K562 (cell line): Measurements from ENCODE around the gene F2RL1. TPM values are rescaled to one million over a fixed set of nuclear protein-coding genes. Genes with fewer than 3 reads are reported as not detected.

Experiments used
- ATAC-seq: fragments of 200-7000 bp; cut with Tn5 transposase; 3 replicates; pipeline ENCODE4 v1.9.1; 2020; ENCODE audit warnings: moderate library complexity
- BruUV-seq: library from RNA; stranded (reverse); fragments of 400-500 nt; replicated peaks from 2 replicates; lab custom pipeline; 2021; lab: Mats Ljungman, UMichigan
- CTCF ChIA-PET: fragments of 300-600 bp; formaldehyde crosslinking; extraction: SDS; loops from one replicate; lab custom pipeline; 2021; ENCODE audit warnings: low intra/inter-chr PET ratio; lab: Yijun Ruan, JAX
- POLR2A ChIA-PET: fragments of 300-600, 350-650 bp; sonication (Branson Sonifier 250); formaldehyde crosslinking; extraction: SDS; loops from one replicate; lab custom pipeline; 2021; ENCODE audit warnings: antibody characterized with exemption, inconsistent platforms; lab: Yijun Ruan, JAX
- DNase-seq, 4 experiments: peaks; one replicate each; pipeline versions ENCODE4 v3.0.0 to v3.0.0-alpha.2; 2011 to 2018; ENCODE audit warnings: low spot score in 3 of 4, mixed read lengths in 3 of 4; ENCODE audit errors: extremely low read depth in 1 of 4
- FAIRE-seq: peaks from 2 replicates; lab custom pipeline; 2011; peaks lifted over from hg19 to GRCh38; lab: Jason Lieb, UNC
- H2AFZ ChIP-seq: 2 replicates; pipeline ENCODE4 v1.6.0; 2011; ENCODE audit warnings: low read depth, low read length, control low read depth, inconsistent platforms
- H3K27ac ChIP-seq: fragments of 200-600 bp; 3 replicates; pipeline ENCODE4 v1.8.0; 2011; ENCODE audit warnings: low read depth, mild to moderate bottlenecking, control low read depth, inconsistent platforms, low read length, moderate library complexity, mixed read lengths; ENCODE audit errors: extremely low read depth
- H3K27me3 ChIP-seq, 2 experiments: fragments of 300-600 bp in 1 of 2; 2 replicates in 1 of 2; 3 replicates in 1 of 2; pipeline versions ENCODE4 v1.6.0 to v1.8.0; 2011; ENCODE audit warnings: inconsistent platforms in 2 of 2, low read length in 2 of 2, mild to moderate bottlenecking in 1 of 2, mixed read lengths in 1 of 2, moderate library complexity in 1 of 2; ENCODE audit not compliant: control insufficient read depth in 2 of 2, insufficient read depth in 2 of 2
- H3K36me3 ChIP-seq: fragments of 300-600 bp; 3 replicates; pipeline ENCODE4 v1.8.0; 2011; ENCODE audit warnings: mild to moderate bottlenecking, low read length, inconsistent platforms; ENCODE audit not compliant: control insufficient read depth, insufficient read depth
- H3K4me1 ChIP-seq, 2 experiments: fragments of 200-600 bp in 1 of 2; replicated peaks in 1 of 2; 2 replicates in 1 of 2; 3 replicates in 1 of 2; pipeline versions ENCODE4 v1.5.1 to v1.8.0; 2011; ENCODE audit warnings: inconsistent platforms in 2 of 2, low read length in 2 of 2, mild to moderate bottlenecking in 1 of 2, mixed read lengths in 1 of 2, moderate library complexity in 1 of 2; ENCODE audit not compliant: control insufficient read depth in 2 of 2, insufficient read depth in 2 of 2
- H3K4me2 ChIP-seq: 2 replicates; pipeline ENCODE4 v1.6.1; 2011; ENCODE audit warnings: low read length, control low read depth, inconsistent platforms, mixed read lengths; ENCODE audit not compliant: insufficient read depth
- H3K4me3 ChIP-seq: fragments of 200-600 bp; sonication (generic), shearing (Covaris generic); 2 replicates; pipeline ENCODE4 v1.5.1; 2016; ENCODE audit warnings: control low read depth, inconsistent platforms
- H3K79me2 ChIP-seq: fragments of 200-600 bp; 3 replicates; pipeline ENCODE4 v1.8.0; 2011; ENCODE audit warnings: low read length, inconsistent platforms; ENCODE audit not compliant: control insufficient read depth, insufficient read depth
- H3K9ac ChIP-seq, 2 experiments: 2 replicates each; pipeline versions ENCODE4 v1.6.0 to v1.6.1; 2011; ENCODE audit warnings: low read depth in 2 of 2, low read length in 2 of 2, control low read depth in 1 of 2, inconsistent platforms in 1 of 2, mild to moderate bottlenecking in 1 of 2, mixed read lengths in 1 of 2; ENCODE audit not compliant: insufficient read depth in 1 of 2
- H3K9me1 ChIP-seq: one replicate; pipeline ENCODE4 v1.6.0; 2011; ENCODE audit warnings: inconsistent platforms, mild to moderate bottlenecking, low read length, moderate library complexity; ENCODE audit not compliant: control insufficient read depth, insufficient read depth
- H3K9me3 ChIP-seq: replicated peaks from 2 replicates; pipeline ENCODE4 v1.5.1; 2011; ENCODE audit warnings: low read depth, low read length, inconsistent platforms; ENCODE audit not compliant: control insufficient read depth, insufficient read depth
- H4K20me1 ChIP-seq: replicated peaks from 2 replicates; pipeline ENCODE4 v1.6.1; 2011; ENCODE audit warnings: low read length, inconsistent platforms, mixed read lengths; ENCODE audit not compliant: control insufficient read depth, insufficient read depth
- CSDE1 ChIP-seq, 2 experiments: fragments of 450-650 bp; IDR thresholded peaks; 2 replicates each; pipeline ENCODE4 v1.6.1; 2016; ENCODE audit warnings: mild to moderate bottlenecking in 1 of 2
- DIDO1 ChIP-seq: fragments of 450-650 bp; IDR thresholded peaks from 2 replicates; pipeline ENCODE4 v1.6.1; 2016; ENCODE audit warnings: low read depth, missing biosample characterization, missing genetic modification characterization
- DPF2 ChIP-seq: fragments of 450-650 bp; IDR thresholded peaks from 2 replicates; pipeline ENCODE4 v1.6.1; 2016
- FOXM1 ChIP-seq, 2 experiments: fragments of 450-650 bp in 1 of 2; sonication (generic) in 1 of 2; formaldehyde crosslinking in 1 of 2; IDR thresholded peaks; 2 replicates each; pipeline versions ENCODE4 v1.6.1 to v1.9.0; 2017 to 2022; ENCODE audit warnings: low read depth in 2 of 2, mild to moderate bottlenecking in 2 of 2, missing genetic modification reagents in 1 of 2, moderate library complexity in 1 of 2
- KAT8 ChIP-seq: fragments of 450-650 bp; IDR thresholded peaks from 2 replicates; pipeline ENCODE4 v1.6.1; 2016; ENCODE audit warnings: low read depth, mild to moderate bottlenecking
- NCOR1 ChIP-seq: fragments of 450-650 bp; IDR thresholded peaks from 2 replicates; pipeline ENCODE4 v1.6.1; 2016; ENCODE audit warnings: mild to moderate bottlenecking, moderate library complexity
- NR2F6 ChIP-seq: fragments of 450-650 bp; formaldehyde crosslinking; IDR thresholded peaks from 2 replicates; pipeline ENCODE4 v1.4.0; 2020; ENCODE audit warnings: mild to moderate bottlenecking
- POLR2AphosphoS5 ChIP-seq: IDR thresholded peaks from 2 replicates; pipeline ENCODE4 v1.6.1; 2011; ENCODE audit warnings: mild to moderate bottlenecking, low read depth, low read length, moderate library complexity; ENCODE audit not compliant: control insufficient read depth, insufficient read depth
- ZFP30 ChIP-seq: fragments of 250-450 bp; sonication (Bioruptor Pico); IDR thresholded peaks from 2 replicates; pipeline ENCODE4 v1.8.0; 2022; ENCODE audit warnings: moderate library complexity, mild to moderate bottlenecking, inconsistent platforms, borderline replicate concordance
- ZNF224 ChIP-seq: sonication (generic); formaldehyde crosslinking; IDR thresholded peaks from 2 replicates; pipeline ENCODE4 v1.8.0; 2022; ENCODE audit warnings: mild to moderate bottlenecking, missing genetic modification reagents
- ZNF384 ChIP-seq: IDR thresholded peaks from 2 replicates; pipeline ENCODE4 v1.6.1; 2012; ENCODE audit warnings: low read depth, low read length, improper control_type of control experiment
- ZNF583 ChIP-seq: fragments of 250-450 bp; sonication (Bioruptor Pico); IDR thresholded peaks from 2 replicates; pipeline ENCODE4 v1.4.0; 2020
- WGBS: fragments of 100-300 bp; shearing (Covaris generic); methylation state at CpG from one replicate; pipeline ENCODE4 v1.1.6; 2016; ENCODE audit warnings: low coverage, mixed read lengths; ENCODE audit not compliant: insufficient coverage; ENCODE audit errors: missing lambda C conversion rate; 5-methylcytosine and 5-hydroxymethylcytosine counted together
- in situ Hi-C: fragments of 300-500 bp; cut with MboI; formaldehyde crosslinking; loops from 4 replicates; pipeline ENCODE4 v1.15.0; 2018; ENCODE audit warnings: inconsistent platforms, mixed read lengths
- intact Hi-C: fragments of 100-400 bp; cut with micrococcal nuclease; formaldehyde crosslinking; loops from 2 replicates; pipeline ENCODE4 v1.14.2; 2022
- polyA plus RNA-seq, 8 experiments: library from polyadenylated mRNA; depleted of rRNA in 4 of 8; stranded (reverse) in 5 of 8; unstranded in 3 of 8; fragments of >200 nt; fragmentation: Nextera tagmentation in 2 of 8; fragmentation: Illumina TruSeq in 1 of 8; extraction: Ambion mirVana in 2 of 8; extraction: Trizol in 1 of 8; gene quantifications; 2 replicates each; pipeline versions ENCODE4 v1.2.1 to v1.2.3, GENCODE V29; 2011 to 2014; ENCODE audit warnings: inconsistent platforms in 1 of 8, missing spikeins in 1 of 8
- total RNA-seq, 7 experiments: library from RNA; depleted of rRNA in 6 of 7; stranded (reverse); fragments of >200 nt in 6 of 7; fragmentation: Illumina TruSeq in 2 of 7; extraction: Trizol in 2 of 7; gene quantifications; 2 replicates each; pipeline versions ENCODE4 v1.2.1 to v1.2.3, GENCODE V29; 2011 to 2021; ENCODE audit warnings: low replicate concordance in 1 of 7
- TF ChIP-seq, protein P1 (sequence below): sonication (generic); formaldehyde crosslinking; IDR thresholded peaks from 2 replicates; pipeline ENCODE4 v1.8.1; 2022; ENCODE audit warnings: missing genetic modification reagents

Gene F2RL1
- total and polyA plus RNA-seq, 9 of the 15 experiments (the other 6 are each of a cell fraction or from before 2014, with no cell fraction given): 0.03 to 0.50 (median 0.27) TPM; not detected in 6

DNA sequence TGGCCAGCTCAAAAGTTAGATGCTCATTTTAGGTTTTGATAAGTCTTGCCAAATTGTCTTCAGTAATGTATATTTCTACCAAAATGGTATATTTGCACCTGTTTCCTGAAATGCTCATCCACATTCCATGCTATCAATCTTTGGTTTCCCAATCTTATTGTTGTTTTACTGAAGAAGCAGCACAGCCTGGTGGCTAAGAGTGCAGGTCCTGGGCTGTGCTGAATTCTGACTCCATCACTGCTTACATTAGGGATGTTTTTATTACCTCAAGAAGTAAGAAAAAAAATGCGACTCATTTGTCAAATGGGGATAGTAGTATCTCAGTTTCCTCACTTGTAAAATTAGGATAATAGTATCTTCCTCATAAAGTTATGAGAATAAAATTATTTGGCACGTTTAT lies 17.4 kb downstream of the F2RL1 start:
- Histone ChIP-seq H3K4me2 (no peak overlapping the region), H3K36me3 (no peaks in the 10 kb centered on the region), H3K4me1 (no peaks in the 10 kb centered on the region), H3K27me3 (0 out of 5 replicates have a peak, but pooled peaks cover 0 to 6% of the 10 kb centered on the region in 2 experiments), H3K9me1 (no peaks in the 10 kb centered on the region), H3K27ac (no peak overlapping the region), H4K20me1 (no peaks in the 10 kb centered on the region), H2AFZ (no peak overlapping the region), H3K4me3 (no peak overlapping the region), H3K9ac (no peak overlapping the region), H3K9me3 (no peaks in the 10 kb centered on the region), H3K79me2 (no peaks in the 10 kb centered on the region)
- ATAC-seq (no peak; the same call in 2 of the 3 replicates), FAIRE-seq (no peak), DNase-seq (no peak)
- WGBS: 0% methylated on average over 2 of the region's 2 CpGs
- intact Hi-C loops (no loop called here), in situ Hi-C loops (no loop called here)
- TF ChIP-seq, protein P1, sequence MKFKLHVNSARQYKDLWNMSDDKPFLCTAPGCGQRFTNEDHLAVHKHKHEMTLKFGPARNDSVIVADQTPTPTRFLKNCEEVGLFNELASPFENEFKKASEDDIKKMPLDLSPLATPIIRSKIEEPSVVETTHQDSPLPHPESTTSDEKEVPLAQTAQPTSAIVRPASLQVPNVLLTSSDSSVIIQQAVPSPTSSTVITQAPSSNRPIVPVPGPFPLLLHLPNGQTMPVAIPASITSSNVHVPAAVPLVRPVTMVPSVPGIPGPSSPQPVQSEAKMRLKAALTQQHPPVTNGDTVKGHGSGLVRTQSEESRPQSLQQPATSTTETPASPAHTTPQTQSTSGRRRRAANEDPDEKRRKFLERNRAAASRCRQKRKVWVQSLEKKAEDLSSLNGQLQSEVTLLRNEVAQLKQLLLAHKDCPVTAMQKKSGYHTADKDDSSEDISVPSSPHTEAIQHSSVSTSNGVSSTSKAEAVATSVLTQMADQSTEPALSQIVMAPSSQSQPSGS: no peak
- TF ChIP-seq KAT8: no peak
- TF ChIP-seq FOXM1 (IDR thresholded peaks at IDR 0.05; ENCODE audit: low read depth): no peak
- TF ChIP-seq FOXM1 (CRISPR knock-in tag; IDR thresholded peaks at IDR 0.05; ENCODE audit: low read depth): no peak
- no peak for TF ChIP-seq CSDE1 (IDR thresholded peaks at IDR 0.05)
- TF ChIP-seq DPF2: no peak
- TF ChIP-seq DIDO1 (tag): no peak
- no peak for TF ChIP-seq ZNF384
- TF ChIP-seq POLR2AphosphoS5: no peak
- no peak for TF ChIP-seq ZNF224 (CRISPR knock-in tag)
- no peak for TF ChIP-seq NR2F6
- no peak for TF ChIP-seq NCOR1
- no peak for TF ChIP-seq ZNF583
- no peak for TF ChIP-seq ZFP30 (CRISPR knock-in tag)
- ChIA-PET POLR2A (interaction anchor here (0.6 kb wide), 1 partner anchor 574 kb away, joined by 6 read pairs; no protein-coding TSS in a partner anchor), CTCF (no interaction called here)
- no TSS peak for BruUV-seq
